OCI-LY7 (cell line): Measurements from ENCODE around the gene SAT2. TPM values are rescaled to one million over a fixed set of nuclear protein-coding genes. Genes with fewer than 3 reads are reported as not detected.

ENCODE experiments used
- BruUV-seq: library from RNA; stranded (reverse); fragments of 400-500 nt; replicated peaks from 2 replicates; lab custom pipeline; 2021; lab: Mats Ljungman, UMichigan
- CTCF ChIA-PET: fragments of 300-600 bp; sonication (Branson Sonifier 250); formaldehyde crosslinking; loops from one replicate; lab custom pipeline; 2022; ENCODE audit warnings: antibody characterized with exemption; ENCODE audit not compliant: unreplicated experiment; lab: Charles Lee
- POLR2A ChIA-PET: fragments of 300-600 bp; sonication (Branson Sonifier 250); formaldehyde crosslinking; loops from one replicate; lab custom pipeline; 2022; ENCODE audit warnings: antibody characterized with exemption; lab: Charles Lee
- DNase-seq: peaks from one replicate; pipeline ENCODE4 v3.0.0-alpha.2; 2015; ENCODE audit warnings: low spot score
- H2AFZ ChIP-seq: fragments of 200-600 bp; sonication (generic), shearing (Covaris generic); 2 replicates; pipeline ENCODE4 v1.6.1; 2014; ENCODE audit warnings: mild to moderate bottlenecking, antibody characterized with exemption, low read length, moderate library complexity
- H3K27ac ChIP-seq: fragments of 200-600 bp; sonication (generic); 2 replicates; pipeline ENCODE4 v1.5.1; 2014; ENCODE audit warnings: mixed run types, low read depth, mild to moderate bottlenecking, moderate library complexity, low read length, inconsistent platforms; ENCODE audit not compliant: poor library complexity, severe bottlenecking
- H3K36me3 ChIP-seq: fragments of 200-600 bp; sonication (generic); 2 replicates; pipeline ENCODE4 v1.6.1; 2014; ENCODE audit warnings: mild to moderate bottlenecking, antibody characterized with exemption, low read length, moderate library complexity, mixed read lengths; ENCODE audit not compliant: insufficient read depth
- H3K4me1 ChIP-seq: fragments of 200-600 bp; sonication (generic); 2 replicates; pipeline ENCODE4 v1.5.1; 2014; ENCODE audit warnings: mild to moderate bottlenecking, low read length; ENCODE audit not compliant: insufficient read depth, poor library complexity, severe bottlenecking
- H3K4me2 ChIP-seq: fragments of 200-600 bp; sonication (generic); 2 replicates; pipeline ENCODE4 v1.6.1; 2014; ENCODE audit warnings: mild to moderate bottlenecking, low read length
- H3K4me3 ChIP-seq: fragments of 200-600 bp; sonication (generic); 2 replicates; pipeline ENCODE4 v1.5.1; 2014; ENCODE audit warnings: mild to moderate bottlenecking, low read depth, low read length; ENCODE audit not compliant: poor library complexity, severe bottlenecking
- H3K79me2 ChIP-seq: fragments of 200-600 bp; sonication (generic); 2 replicates; pipeline ENCODE4 v1.6.1; 2016; ENCODE audit warnings: low read depth, mild to moderate bottlenecking, low read length, moderate library complexity, mixed read lengths; ENCODE audit not compliant: insufficient read depth
- H3K9me2 ChIP-seq: fragments of 200-600 bp; sonication (generic); 2 replicates; pipeline ENCODE4 v1.6.1; 2016; ENCODE audit warnings: mild to moderate bottlenecking, low read length, mixed read lengths; ENCODE audit not compliant: insufficient read depth
- H3K9me3 ChIP-seq: fragments of 200-600 bp; sonication (generic); 2 replicates; pipeline ENCODE4 v1.6.1; 2014; ENCODE audit warnings: mild to moderate bottlenecking, mixed run types, low read length, mixed read lengths
- H4K20me1 ChIP-seq: fragments of 200-600 bp; sonication (generic); 2 replicates; pipeline ENCODE4 v1.6.1; 2014; ENCODE audit warnings: mild to moderate bottlenecking, antibody characterized with exemption, low read length, moderate library complexity, mixed read lengths; ENCODE audit not compliant: insufficient read depth
- CTCF ChIP-seq: fragments of 200-600 bp; sonication (generic); conservative IDR thresholded peaks from 2 replicates; pipeline ENCODE4 v1.5.1; 2014; ENCODE audit warnings: mild to moderate bottlenecking, antibody characterized with exemption, low read length, moderate library complexity, mixed read lengths
- EZH2phosphoT487 ChIP-seq: fragments of 200-600 bp; sonication (generic); IDR thresholded peaks from 2 replicates; pipeline ENCODE4 v1.6.1; 2018; ENCODE audit warnings: low read depth, borderline replicate concordance, mild to moderate bottlenecking, mixed run types, antibody characterized with exemption, low read length, moderate library complexity, mixed read lengths
- intact Hi-C: fragments of 100-400 bp; cut with micrococcal nuclease; formaldehyde crosslinking; loops from one replicate; pipeline ENCODE4 v1.10.0; 2022; ENCODE audit not compliant: unreplicated experiment
- total RNA-seq, 2 experiments: library from RNA; depleted of rRNA in 1 of 2; stranded (reverse); fragments of >200 nt in 1 of 2; shearing (Covaris generic) in 1 of 2; gene quantifications; 2 replicates each; pipeline ENCODE4 v1.2.3, GENCODE V29; 2014 to 2022

Gene SAT2
- total RNA-seq, 2 experiments from 2014 or later, result 16.9 to 37.3 TPM

- Histone ChIP-seq H3K4me2 (no peak overlapping the region), H3K79me2 (no peaks in the 10 kb centered on the region), H3K36me3 (no peaks in the 10 kb centered on the region), H3K4me3 (no peak overlapping the region), H3K4me1 (no peaks in the 10 kb centered on the region), H3K27ac (no peak overlapping the region), H3K9me2 (no peaks in the 10 kb centered on the region), H3K9me3 (no peaks in the 10 kb centered on the region), H4K20me1 (no peaks in the 10 kb centered on the region), H2AFZ (no peak overlapping the region)
- POLR2A ChIA-PET, result no interaction called here
- DNase-seq, result no peak
- CTCF ChIA-PET, result no interaction called here
- intact Hi-C loops, result no loop called here
- BruUV-seq, result no TSS peak
- no peak for TF ChIP-seq CTCF
- TF ChIP-seq EZH2phosphoT487, result no peak
These were observed 27.4 kb upstream of the SAT2 start for GRCh38 chr17:7654832-7655540.

- Histone ChIP-seq H2AFZ (no peak overlapping the region), H3K4me2 (no peak overlapping the region), H4K20me1 (no peaks in the 10 kb centered on the region), H3K27ac (no peak overlapping the region), H3K4me1 (no peaks in the 10 kb centered on the region), H3K9me2 (no peaks in the 10 kb centered on the region), H3K4me3 (no peak overlapping the region), H3K9me3 (no peaks in the 10 kb centered on the region), H3K36me3 (no peaks in the 10 kb centered on the region), H3K79me2 (no peaks in the 10 kb centered on the region)
- ChIA-PET CTCF (no interaction called here), POLR2A (interaction anchor here (0.6 kb wide), 1 partner anchor 17 kb away, joined by 3 read pairs; no protein-coding TSS in a partner anchor)
- no peak for DNase-seq
- BruUV-seq, result no TSS peak
- intact Hi-C loops, result no loop called here
- TF ChIP-seq CTCF, result no peak
- TF ChIP-seq EZH2phosphoT487, result no peak
These were observed 25.1 kb upstream of the SAT2 start for GRCh38 chr17:7652388-7653356.
